Upper lobe of right lung (tissue), 1 donor: ENCODE measurements around the gene KDM2B. TPM values are rescaled to one million over a fixed set of nuclear protein-coding genes. Genes with fewer than 3 reads are reported as not detected.

Experiments used
- ATAC-seq: fragments of 200-7000 bp; cut with Tn5 transposase; one replicate; pipeline ENCODE4 v1.9.1; 2020; ENCODE audit warnings: mild to moderate bottlenecking, moderate library complexity
- DNase-seq: peaks from one replicate; pipeline ENCODE4 v3.0.0-alpha.2; 2020
- H3K27ac ChIP-seq: fragments of 200-600 bp; one replicate; pipeline ENCODE4 v1.8.0; 2022
- H3K27me3 ChIP-seq: fragments of 200-600 bp; one replicate; pipeline ENCODE4 v1.8.0; 2022; ENCODE audit warnings: mild to moderate bottlenecking
- H3K36me3 ChIP-seq: fragments of 200-600 bp; one replicate; pipeline ENCODE4 v1.8.0; 2022
- H3K4me1 ChIP-seq: fragments of 200-600 bp; one replicate; pipeline ENCODE4 v1.8.0; 2022
- H3K4me3 ChIP-seq: fragments of 200-600 bp; one replicate; pipeline ENCODE4 v1.8.0; 2022; ENCODE audit warnings: mild to moderate bottlenecking
- H3K9me3 ChIP-seq: fragments of 200-600 bp; one replicate; pipeline ENCODE4 v1.8.0; 2022
- CTCF ChIP-seq: fragments of 200-600 bp; IDR thresholded peaks from one replicate; pipeline ENCODE4 v1.8.0; 2022; ENCODE audit warnings: antibody characterized with exemption
- intact Hi-C: fragments of 100-400 bp; cut with DNase I; formaldehyde crosslinking; loops from one replicate; pipeline ENCODE4 v1.11.0; 2022
- total RNA-seq: library from RNA; stranded (reverse); fragmentation: NEBNext Ultra II Directional; extraction: Animal tissue kit (Norgen Biotek cat#: 25700); gene quantifications from one replicate; pipeline ENCODE4 v1.2.1, GENCODE V29; 2021
- donor health status: DM: no; HTN: yes; CAD: no; lungs with severe emphysema.

KDM2B gene
- total RNA-seq, 1 donor from 2014 or later: 35.4 TPM

- Histone ChIP-seq H3K27ac (no peak overlapping the region), H3K4me1 (peaks cover 11% of the 10 kb centered on the region), H3K36me3 (peaks cover 16% of the 10 kb centered on the region), H3K4me3 (no peak overlapping the region), H3K9me3 (no peaks in the 10 kb centered on the region), H3K27me3 (no peaks in the 10 kb centered on the region)
- ATAC-seq (no peak), DNase-seq (no peak)
- intact Hi-C loops: no loop called here
- TF ChIP-seq CTCF: no peak
These were observed 57.9 kb downstream of the KDM2B start for GRCh38 chr12:121522971-121523370.

GRCh38 chr12:121520586-121521086 is 60.2 kb downstream of the KDM2B start:
- no peaks in the 10 kb centered on the region for H3K9me3 ChIP-seq
- no peak for TF ChIP-seq CTCF
- H3K4me1 ChIP-seq: peaks cover 11% of the 10 kb centered on the region
- H3K27ac ChIP-seq: peak overlapping the region; percentile 68
- peaks cover 13% of the 10 kb centered on the region for H3K36me3 ChIP-seq
- ATAC-seq: peak; percentile 72
- no peaks in the 10 kb centered on the region for H3K27me3 ChIP-seq
- intact Hi-C loops: no loop called here
- H3K4me3 ChIP-seq: no peak overlapping the region
- DNase-seq: no peak

GRCh38 chr12:121520119-121520518 is 60.7 kb downstream of the KDM2B start:
- no peak for DNase-seq
- peak; percentile 59 for ATAC-seq
- peak overlapping the region; percentile 68 for H3K27ac ChIP-seq
- H3K9me3 ChIP-seq: no peaks in the 10 kb centered on the region
- TF ChIP-seq CTCF: no peak
- H3K4me1 ChIP-seq: peaks cover 11% of the 10 kb centered on the region
- H3K36me3 ChIP-seq: peaks cover 13% of the 10 kb centered on the region
- no peak overlapping the region for H3K4me3 ChIP-seq
- intact Hi-C loops: no loop called here
- H3K27me3 ChIP-seq: no peaks in the 10 kb centered on the region

GRCh38 chr12:121519227-121519626 is 61.6 kb downstream of the KDM2B start:
- no peak overlapping the region for H3K27ac ChIP-seq
- TF ChIP-seq CTCF: no peak
- H3K27me3 ChIP-seq: no peaks in the 10 kb centered on the region
- no peak overlapping the region for H3K4me3 ChIP-seq
- H3K36me3 ChIP-seq: peaks cover 13% of the 10 kb centered on the region
- intact Hi-C loops: no loop called here
- ATAC-seq: no peak
- no peaks in the 10 kb centered on the region for H3K9me3 ChIP-seq
- H3K4me1 ChIP-seq: peaks cover 11% of the 10 kb centered on the region
- no peak for DNase-seq

- intact Hi-C loops: no loop called here
- Histone ChIP-seq H3K9me3 (no peaks in the 10 kb centered on the region), H3K36me3 (peaks cover 13% of the 10 kb centered on the region), H3K4me3 (no peak overlapping the region), H3K27me3 (no peaks in the 10 kb centered on the region), H3K27ac (no peak overlapping the region), H3K4me1 (peaks cover 11% of the 10 kb centered on the region)
- TF ChIP-seq CTCF: no peak
- DNase-seq (no peak), ATAC-seq (no peak)
These were observed 62.2 kb downstream of the KDM2B start for GRCh38 chr12:121518656-121519055.

- no peak for TF ChIP-seq CTCF
- peaks cover 24% of the 10 kb centered on the region for H3K36me3 ChIP-seq
These were observed 64.3 kb downstream of the KDM2B start for GRCh38 chr12:121516437-121517011.

More at GRCh38 chr12:121516437-121517011, 64.3 kb downstream of the KDM2B start:
- no peak overlapping the region for H3K27ac ChIP-seq
- H3K9me3 ChIP-seq: no peaks in the 10 kb centered on the region
- no peak overlapping the region for H3K4me3 ChIP-seq
- H3K4me1 ChIP-seq: peaks cover 11% of the 10 kb centered on the region
- intact Hi-C loops: no loop called here
- H3K27me3 ChIP-seq: no peaks in the 10 kb centered on the region
- ATAC-seq (no peak), DNase-seq (no peak)
